Erythroblast (primary cell): Measurements from ENCODE around the gene GALNT6.
A peak's percentile ranks its signal among the peaks of the same experiment; 100 is the strongest.

ENCODE experiments used
- DNase-seq, 2 experiments: peaks; one replicate each; lab custom pipeline; 2025; lab: John Stamatoyannopoulos, UW
- GATA1 ChIP-seq: IDR thresholded peaks from 2 replicates; pipeline ENCODE4 v1.6.1; 2011; ENCODE audit warnings: low read depth, mild to moderate bottlenecking, control low read depth, low read length, moderate library complexity
- POLR2A ChIP-seq: IDR thresholded peaks from 2 replicates; pipeline ENCODE4 v1.6.1; 2011; ENCODE audit warnings: mild to moderate bottlenecking, low read length

Gene GALNT6

DNA sequence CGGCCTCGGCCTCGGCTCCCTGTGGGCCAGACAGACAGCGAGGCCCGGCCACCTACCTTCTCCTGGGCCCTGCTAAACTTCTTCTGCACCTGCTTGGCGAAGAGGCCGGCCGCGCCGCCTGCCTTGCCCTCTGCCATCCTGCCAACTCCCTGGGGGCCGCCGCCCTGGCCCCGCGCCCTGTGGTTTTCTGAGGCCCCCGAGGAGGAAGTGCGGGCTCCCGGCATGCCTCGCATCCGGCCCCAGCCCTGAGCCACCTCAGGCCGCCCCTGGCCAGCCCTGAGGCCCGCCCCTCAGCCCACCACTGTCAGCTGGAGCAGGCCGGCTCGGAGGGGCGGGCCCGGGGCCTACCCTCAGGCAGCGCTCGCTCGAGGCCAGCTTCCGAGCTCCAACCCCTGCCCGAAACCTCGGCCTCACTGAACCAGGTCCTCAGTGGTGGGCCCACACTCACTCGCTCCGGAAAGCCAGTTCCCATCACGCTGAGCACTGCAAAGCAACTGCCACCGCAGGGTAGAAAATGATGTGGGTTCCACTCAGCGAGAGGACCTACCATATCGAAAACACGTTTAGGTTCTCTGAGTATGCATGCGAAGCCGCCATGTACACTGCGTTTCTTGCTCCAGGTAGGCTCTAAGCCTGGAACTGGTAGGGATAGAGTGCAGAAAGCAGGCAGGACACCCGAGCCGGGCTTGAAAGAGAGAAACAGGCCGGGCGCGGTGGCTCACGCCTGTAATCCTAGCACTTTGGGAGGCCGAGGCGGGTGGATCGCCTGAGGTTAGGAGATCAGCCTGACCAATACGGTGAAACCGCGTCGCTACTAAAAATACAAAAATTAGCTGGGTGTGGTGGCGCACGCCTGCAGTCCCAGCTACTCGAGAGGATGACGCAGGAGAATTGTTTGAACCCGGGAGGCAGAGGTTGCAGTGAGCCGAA lies 67.0 kb downstream of the GALNT6 start, which contains the start of gene BIN2:
BIN2 (minus strand) TSS at position 209 of the 930 bp plus-strand sequence; CDS start at position 137, 72 bp downstream.
- TF ChIP-seq POLR2A, result peak; percentile 49
- no peak for TF ChIP-seq GATA1
- DNase-seq, result peak; percentile 64 to 68

- TF ChIP-seq GATA1 (no peak), POLR2A (no peak)
- peak; percentile 53 to 63 for DNase-seq
Measured at GRCh38 chr12:51323317-51323960, 67.8 kb downstream of the GALNT6 start.

GRCh38 chr12:51322452-51322851 lies 68.8 kb downstream of the GALNT6 start:
- DNase-seq, result peak in 1 of 2 experiments; percentile 37
- no peak for TF ChIP-seq POLR2A
- TF ChIP-seq GATA1, result no peak

DNA sequence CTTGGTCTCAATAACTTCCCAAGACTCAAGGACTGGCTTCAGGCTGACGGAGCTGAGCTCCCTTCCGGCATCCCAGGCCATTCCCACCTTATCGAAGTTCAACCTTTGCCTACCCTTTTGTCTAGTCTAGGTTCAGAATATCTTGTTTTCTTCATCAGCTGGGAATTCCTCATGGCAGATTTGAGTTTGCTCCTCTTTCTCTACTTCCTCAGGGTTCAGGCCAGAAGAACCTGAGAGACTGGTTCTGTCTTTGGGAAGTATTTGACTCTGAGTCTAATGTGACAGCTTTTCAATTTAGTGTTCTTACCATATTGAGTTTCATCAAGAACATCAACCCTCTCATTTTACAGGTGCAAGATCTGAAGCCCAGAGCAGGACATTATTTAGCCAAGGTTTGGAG lies 69.3 kb downstream of the GALNT6 start:
- DNase-seq, result no peak
- TF ChIP-seq GATA1 (no peak), POLR2A (no peak)

- TF ChIP-seq GATA1, result no peak
- TF ChIP-seq POLR2A, result no peak
- peak; percentile 8 to 31 for DNase-seq
Measured at GRCh38 chr12:51320695-51321320, 70.4 kb downstream of the GALNT6 start.

DNA sequence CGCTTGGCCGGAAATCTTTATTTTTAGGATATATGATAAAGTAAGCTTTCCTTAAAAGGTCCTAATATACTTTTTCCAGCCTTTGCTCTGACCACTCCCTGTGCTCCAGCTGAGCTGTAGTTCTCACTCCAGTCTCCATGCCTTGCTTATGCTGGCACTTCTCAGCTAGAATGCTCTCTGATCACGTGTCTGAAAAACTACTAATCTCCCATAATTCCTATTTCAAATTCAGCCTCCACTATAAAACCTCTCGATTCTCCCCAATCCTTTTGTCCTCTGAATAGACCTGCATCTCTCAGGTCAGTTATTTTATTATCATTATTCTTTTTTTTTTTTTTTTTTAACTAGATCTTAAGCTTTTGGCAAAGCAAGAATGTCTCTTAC lies 70.9 kb downstream of the GALNT6 start:
- DNase-seq, result no peak
- TF ChIP-seq GATA1 (no peak), POLR2A (no peak)

DNA sequence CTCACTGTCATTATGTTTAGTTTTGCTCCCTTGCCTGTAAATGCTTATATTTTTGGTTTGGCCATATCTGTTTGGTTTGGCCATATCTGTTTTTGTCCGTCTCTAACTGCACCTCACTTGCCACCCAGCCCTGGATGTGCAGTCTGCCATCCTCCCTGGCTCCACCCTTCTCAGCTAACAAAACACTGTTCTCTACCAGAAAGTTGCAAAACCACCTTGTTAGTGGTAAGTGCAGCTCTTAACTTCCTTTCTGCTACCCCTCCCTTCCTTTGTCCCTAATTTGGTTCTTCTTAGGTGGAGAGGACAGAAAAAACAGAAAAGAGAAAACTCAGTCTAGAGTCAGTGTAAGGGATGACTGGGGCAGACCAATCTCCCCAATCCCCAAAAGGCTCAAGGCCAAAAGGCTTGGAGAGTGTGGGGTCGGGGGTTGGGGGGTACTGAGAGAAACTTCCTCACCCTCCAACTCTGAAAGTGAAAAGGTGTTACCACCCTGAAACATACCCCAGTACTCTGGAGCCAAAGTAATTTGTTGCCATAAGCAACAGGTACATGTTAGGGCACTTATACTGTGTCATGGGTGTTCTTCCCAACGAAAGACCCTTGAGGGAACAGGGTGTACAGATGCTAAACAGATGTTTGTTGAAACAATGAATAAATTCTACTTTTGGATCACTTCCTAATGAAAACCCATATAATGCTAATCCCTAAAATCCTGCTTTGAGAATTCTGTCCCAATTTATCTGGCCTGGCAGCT lies 72.2 kb downstream of the GALNT6 start:
- DNase-seq, result peak; percentile 26 to 56

GRCh38 chr12:51318057-51318806 lies 73.0 kb downstream of the GALNT6 start:
- DNase-seq, result peak; percentile 26 to 65

More for the DNA sequence above, 72.2 kb downstream of the GALNT6 start:
- TF ChIP-seq GATA1 (no peak), POLR2A (no peak)

DNA sequence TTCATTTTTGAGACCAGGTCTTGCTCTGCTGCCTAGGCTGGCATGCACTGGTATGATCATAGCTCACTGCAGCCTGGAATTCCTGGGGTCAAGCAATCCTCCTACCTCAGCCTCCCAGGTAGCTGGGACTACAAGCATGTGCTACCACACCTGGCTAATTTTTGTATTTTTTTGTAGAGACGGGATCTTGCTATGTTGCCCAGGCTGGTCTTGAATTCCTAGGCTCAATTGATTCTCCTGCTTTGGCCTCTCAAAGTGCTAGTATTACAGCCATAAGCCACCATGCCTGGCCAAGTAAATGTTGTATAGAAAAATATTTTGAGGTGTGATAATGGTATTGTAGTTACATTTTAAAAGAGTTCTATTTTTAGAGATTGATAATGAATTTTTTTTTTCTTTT lies 79.8 kb downstream of the GALNT6 start:
- TF ChIP-seq GATA1 (no peak), POLR2A (no peak)
- no peak for DNase-seq

- no peak for TF ChIP-seq GATA1
- no peak for DNase-seq
Measured at GRCh38 chr12:51307655-51308593, 83.3 kb downstream of the GALNT6 start.

DNA sequence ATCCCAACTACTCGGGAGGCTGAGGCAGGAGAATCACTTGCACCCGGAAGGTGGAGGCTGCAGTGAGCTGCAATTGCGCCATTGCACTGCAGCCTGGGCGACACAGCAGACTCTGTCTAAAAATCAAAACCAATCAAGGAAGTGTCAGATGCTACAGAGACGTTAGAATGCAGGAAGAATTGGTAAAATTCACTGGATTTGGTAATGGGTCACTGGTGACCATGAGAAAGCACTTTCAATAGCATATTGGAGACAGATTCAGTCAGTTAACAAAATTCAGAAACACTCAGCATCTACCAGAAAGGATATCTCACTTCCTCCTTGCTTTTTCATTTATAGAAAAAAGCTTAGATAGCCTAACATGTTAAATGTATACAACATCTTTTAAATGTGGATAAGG lies 84.7 kb downstream of the GALNT6 start:
- DNase-seq, result no peak
- TF ChIP-seq POLR2A, result no peak
- TF ChIP-seq GATA1, result no peak
